MV-4-11 (cell line): ENCODE results near the gene CAB39.
A peak's percentile ranks its signal among the peaks of the same experiment; 100 is the strongest.
"Not testable (repeated sequence)": the region's sequence is repeated elsewhere in the genome, so short reads cannot be mapped to it uniquely, and the experiment has no call there.

Experiments
- DNase-seq: peaks from one replicate; lab custom pipeline; 2025; lab: John Stamatoyannopoulos, UW

The CAB39 gene

DNA sequence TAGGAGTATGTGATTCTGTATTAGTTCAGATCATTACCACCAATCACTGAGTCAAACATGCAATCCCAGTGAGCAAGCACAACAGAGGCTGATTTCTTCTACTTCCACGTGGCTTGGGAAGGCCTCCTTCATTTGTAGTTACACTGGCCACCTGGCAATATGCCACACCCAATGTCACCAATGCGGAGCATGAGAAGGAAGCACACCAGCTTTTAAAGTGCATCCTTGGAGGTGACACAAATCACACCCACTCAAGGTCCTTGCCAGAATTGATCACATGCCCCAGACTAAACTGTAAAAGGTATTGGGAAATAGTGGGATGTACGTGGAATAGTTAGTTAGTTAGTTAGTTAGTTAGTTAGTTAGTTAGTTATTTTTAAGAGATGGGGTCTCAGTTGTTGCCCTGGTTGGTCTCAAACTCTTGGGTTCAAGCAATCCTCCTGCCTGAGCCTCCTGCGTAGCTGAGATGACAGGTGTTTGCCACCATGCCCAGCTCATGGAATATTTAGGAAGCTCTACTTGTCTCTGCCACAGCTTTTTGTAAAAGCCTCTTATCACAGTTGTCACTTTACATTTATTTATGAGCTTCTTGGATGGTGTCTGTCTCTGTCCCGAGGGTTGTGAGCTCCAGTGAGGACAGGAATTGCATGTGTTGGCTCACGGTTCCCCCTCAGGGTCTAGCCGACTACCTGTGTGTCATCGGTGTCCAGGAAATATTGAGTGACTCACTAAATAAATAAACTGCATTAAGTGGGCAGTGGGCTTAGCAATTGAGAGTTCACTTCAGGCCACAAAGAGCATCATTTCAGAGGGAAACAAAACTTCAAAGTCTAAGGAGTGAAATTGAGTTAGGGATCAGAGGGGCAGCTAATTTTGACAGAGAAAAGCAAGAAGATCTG lies 28.1 kb upstream of the CAB39 start:
- DNase-seq, result no peak

- no peak for DNase-seq
Measured at GRCh38 chr2:230685178-230685577, 27.5 kb upstream of the CAB39 start.

- DNase-seq, result no peak
Measured at GRCh38 chr2:230687498-230687897, 25.1 kb upstream of the CAB39 start.

DNA sequence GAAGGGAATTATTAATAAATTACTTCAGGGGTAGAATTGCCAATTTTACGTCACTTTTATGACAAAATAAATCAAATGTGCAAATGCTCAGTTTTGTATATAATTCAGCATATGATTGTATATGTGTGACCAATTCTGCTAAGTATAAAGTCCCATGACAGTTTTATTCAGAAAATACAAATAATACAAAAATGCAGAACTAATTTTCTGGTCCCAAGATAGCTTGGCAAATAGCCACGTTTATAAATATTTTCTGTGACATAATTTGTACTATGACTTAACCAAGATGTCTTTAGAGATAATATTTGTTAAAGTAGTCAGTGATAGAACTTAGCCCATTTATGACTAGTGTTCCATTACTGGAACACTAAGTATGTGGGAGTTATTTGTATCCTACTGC lies 24.2 kb upstream of the CAB39 start:
- no peak for DNase-seq

GRCh38 chr2:230690439-230690838 lies 22.2 kb upstream of the CAB39 start:
- DNase-seq, result no peak

DNA sequence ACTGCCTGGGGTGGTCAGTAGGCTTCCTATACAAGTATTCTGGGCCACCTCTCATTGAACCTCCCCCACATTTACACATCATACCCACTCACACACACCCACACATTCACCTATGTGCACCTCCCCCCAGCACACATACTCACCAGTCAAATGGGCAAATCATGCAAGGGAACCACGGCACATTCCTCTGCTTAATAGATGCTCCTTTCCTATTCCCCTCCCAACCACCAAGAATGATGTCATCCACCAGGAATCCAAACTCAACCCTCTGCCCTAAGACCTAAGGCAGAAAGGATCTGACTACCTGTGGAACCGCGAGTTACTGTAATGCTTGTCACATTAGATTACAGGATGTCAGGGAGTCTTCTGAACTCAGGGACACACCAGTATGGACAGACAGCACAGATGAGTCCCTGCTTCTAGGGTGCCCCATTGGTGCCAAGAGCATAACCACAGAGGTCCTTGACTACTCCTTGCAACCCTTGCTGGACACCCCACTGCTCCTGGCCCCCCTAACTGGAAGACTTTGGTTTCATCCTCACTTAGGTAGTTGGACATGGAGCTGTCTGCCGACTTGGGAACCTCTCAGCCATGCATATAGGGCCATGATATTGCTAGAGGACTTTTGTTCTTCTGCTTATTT lies 21.5 kb upstream of the CAB39 start:
- DNase-seq, result no peak

- DNase-seq, result no peak
Measured at GRCh38 chr2:230692760-230693159, 19.9 kb upstream of the CAB39 start.

- no peak for DNase-seq
Measured at GRCh38 chr2:230693411-230693810, 19.2 kb upstream of the CAB39 start.

GRCh38 chr2:230694241-230694640 lies 18.4 kb upstream of the CAB39 start:
- no peak for DNase-seq

GRCh38 chr2:230695551-230695950 lies 17.1 kb upstream of the CAB39 start:
- DNase-seq, result no peak

- DNase-seq, result no peak
Measured at GRCh38 chr2:230696670-230697069, 16.0 kb upstream of the CAB39 start.

DNA sequence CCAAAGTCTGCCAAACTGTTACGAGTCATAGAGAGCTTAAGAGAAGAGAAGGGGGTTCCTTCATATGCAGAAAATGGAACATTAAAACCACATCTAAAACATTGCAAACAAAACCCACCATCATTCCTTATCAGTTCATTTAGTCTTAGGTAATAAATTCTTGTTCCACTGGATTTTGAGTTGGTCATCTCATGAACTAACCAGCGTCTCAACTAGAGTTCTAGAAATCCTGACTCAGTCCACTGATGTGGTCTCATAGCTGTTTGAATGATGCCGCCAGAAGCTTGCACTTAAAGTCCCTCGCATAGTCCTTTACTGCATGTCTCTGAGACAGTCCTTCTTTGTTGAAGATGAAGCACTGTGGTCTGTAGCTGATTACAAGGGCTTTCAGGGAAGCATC lies 15.0 kb upstream of the CAB39 start:
- DNase-seq, result no peak

DNA sequence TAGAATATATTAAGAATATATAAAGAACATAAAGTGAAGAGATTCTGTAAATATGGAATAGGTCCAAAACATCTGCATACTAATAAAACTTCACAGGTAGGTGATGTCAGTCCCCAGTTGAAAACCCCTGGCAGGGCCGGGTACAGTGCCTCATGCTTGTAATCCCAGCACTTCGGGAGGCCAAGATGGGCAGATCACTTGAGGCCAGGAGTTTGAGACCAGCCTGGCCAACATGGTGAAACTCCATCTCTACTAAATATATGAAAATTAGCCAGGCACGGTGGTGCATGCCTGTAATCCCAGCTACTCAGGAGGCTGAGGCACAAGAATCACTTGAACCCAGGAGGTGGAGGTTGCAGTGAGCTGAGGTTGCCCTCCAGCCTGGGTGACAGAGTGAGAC lies 13.9 kb upstream of the CAB39 start:
- DNase-seq, result not testable (repeated sequence)

GRCh38 chr2:230700447-230700846 lies 12.2 kb upstream of the CAB39 start:
- DNase-seq, result peak; percentile 66

DNA sequence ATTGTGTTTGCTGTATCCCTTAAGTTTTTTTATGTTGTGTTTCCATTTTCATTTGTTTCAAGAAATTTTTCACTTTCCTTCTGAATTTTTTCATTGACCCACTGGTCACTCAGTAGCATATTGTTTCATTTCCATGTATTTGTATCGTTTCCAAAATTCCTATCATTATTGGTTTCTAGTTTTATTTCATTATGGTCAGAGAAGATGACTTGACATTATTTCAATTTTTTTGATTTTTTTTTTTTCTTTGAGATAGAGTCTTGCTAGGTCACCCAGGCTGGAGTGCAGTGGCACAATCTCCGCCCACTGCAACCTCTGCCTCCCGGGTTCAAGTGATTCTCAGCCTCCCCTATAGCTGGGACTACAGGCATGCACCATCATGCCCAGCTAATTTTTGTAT lies 11.3 kb upstream of the CAB39 start:
- no peak for DNase-seq

GRCh38 chr2:230702457-230702856 lies 10.2 kb upstream of the CAB39 start:
- not testable (repeated sequence) for DNase-seq

- DNase-seq, result no peak
Measured at GRCh38 chr2:230703514-230703913, 9.1 kb upstream of the CAB39 start.

DNA sequence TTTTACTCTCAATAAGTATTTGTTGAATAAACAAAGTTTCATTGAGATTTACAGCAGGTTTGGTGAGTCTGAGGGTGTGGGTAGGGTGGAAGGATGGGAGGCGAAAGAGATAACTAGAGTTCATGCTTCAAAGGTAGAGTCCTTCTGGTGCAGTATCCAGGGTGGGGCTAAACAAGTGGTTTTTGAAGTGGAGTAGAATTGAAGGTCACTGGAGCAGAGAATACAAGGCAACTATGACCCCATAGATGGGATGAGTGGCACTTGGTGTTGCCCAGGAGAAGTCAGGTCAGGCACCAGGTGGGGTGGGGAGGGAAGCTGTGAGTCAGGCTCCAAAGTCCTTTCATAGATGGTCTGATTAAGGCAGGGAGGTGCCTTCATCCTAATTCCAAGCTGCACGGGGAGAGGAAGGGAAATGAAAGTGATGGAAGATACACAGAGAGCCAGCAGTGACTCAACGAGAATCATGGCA lies 6.6 kb upstream of the CAB39 start:
- DNase-seq, result peak; percentile 26

- no peak for DNase-seq
Measured at GRCh38 chr2:230706966-230707365, 5.7 kb upstream of the CAB39 start.

DNA sequence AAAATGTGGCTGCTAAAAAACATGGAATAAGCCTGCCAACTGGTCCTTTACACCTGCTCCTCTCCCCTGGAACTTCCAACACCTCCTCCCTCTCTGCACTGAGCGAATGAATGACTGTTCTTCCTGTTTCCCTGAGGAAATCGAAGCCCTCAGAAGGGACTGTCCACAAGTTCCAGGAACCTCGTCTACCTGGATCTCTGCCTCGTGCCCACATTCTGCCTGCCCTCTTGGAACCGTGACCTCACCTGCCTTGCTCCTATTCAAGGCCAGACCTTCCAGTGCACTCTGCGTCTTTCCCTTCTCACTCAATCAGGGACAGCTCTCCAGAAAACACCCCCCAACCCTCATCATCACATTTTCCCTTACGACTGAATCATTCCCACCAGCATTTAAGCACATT lies 4.4 kb upstream of the CAB39 start:
- DNase-seq, result no peak

GRCh38 chr2:230711224-230711623 lies 1.4 kb upstream of the CAB39 start:
- DNase-seq, result peak; percentile 84

DNA sequence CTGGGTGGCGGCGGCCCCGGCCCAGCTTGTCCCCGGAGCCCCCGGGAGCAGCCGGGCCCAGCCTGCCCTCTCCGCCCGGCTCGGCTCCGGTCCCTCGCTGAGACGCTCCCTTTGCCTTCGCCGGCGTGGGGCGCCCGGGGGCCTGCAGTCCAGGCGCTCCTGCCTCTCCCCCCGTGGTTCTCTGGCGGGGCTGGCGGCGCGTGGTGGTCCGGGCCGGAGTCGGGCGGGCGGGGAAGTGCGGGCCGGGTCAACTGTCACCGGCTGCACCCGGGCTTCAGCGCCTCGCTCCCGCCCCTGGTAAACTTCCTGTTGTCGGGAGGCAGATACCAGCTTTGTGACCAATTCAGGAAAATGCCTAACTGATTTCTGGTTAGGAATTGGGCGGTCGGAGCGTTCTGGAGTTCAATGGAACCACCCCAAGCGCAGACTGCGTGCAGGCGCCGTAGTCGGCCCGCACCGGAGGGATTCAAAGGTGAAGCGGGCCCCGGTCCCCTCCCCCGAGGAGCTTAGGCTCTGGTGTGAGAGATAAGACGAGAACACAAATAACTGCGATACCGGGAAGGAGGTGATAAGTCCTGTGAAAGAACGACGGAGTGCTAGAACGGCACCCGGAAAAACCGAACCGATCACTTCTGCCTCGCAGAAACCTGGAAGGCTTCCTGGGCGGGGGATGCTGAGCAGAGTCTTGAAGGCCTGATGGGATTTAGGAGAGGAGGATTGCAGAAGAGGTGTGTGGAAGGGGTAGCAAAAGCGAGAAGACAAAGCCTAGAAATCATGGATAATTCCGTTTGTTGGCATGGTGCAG lies 891 bp downstream of the CAB39 start:
- no peak for DNase-seq

DNA sequence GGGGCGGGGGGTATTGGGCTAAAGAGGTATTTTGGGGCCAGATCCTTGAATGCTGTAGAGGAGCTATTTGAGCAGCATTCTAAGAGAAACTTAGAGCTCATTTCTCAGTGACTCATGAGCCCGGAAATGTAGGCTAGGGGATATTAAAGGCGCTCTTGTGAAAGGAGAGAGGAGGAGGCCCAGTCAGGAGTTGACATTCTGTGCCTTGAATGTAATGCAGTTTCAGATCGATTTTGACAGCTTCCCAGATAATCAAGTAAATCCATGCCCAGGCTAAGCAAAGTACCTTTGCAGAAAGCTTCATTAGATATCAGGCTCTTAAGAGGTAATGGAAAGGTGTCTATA lies 1.5 kb downstream of the CAB39 start:
- peak; percentile 57 for DNase-seq
